Heart left ventricle (tissue), 13 donors: ENCODE data around the gene PARD3B.

Source experiments
- CTCF ChIP-seq, 12 donors: fragments of 200-600 bp; sonication (generic) in 4 of 12; IDR thresholded peaks; one replicate each; pipeline versions ENCODE4 v1.5.0 to v1.8.0; 2018 to 2022; ENCODE audit warnings: antibody characterized with exemption in 12 of 12, mild to moderate bottlenecking in 5 of 12
- POLR2A ChIP-seq, 2 donors: fragments of 450-650 bp; IDR thresholded peaks; one replicate each; pipeline ENCODE4 v1.6.1; 2017; ENCODE audit warnings: antibody characterized with exemption in 2 of 2, mild to moderate bottlenecking in 2 of 2, moderate library complexity in 2 of 2
- donor health status: ischemic (EF 13 %, LVEDD 7.1; RV severe dilation, severe dysfunction).
- donor health status: DM: no; HTN: yes; CAD: no.
- donor health status: DM: no; HTN: no; CAD: no.
- donor health status: ischemic (EF 25% LVEDD 6.9; RV normal size, moderate dysfunction).
- donor health status: ischemic (EF 25% LVEDD 5.7; RV mildly dilated, moderate dysfunction).
- donor health status: ischemic (EF 35%, LVEDD 5.7; RV mildly dilated, moderate dysfunction).
- donor health status: nonischemic (EF 11% LVEDD 7.7; RV severe dilation, severe dysfunction).
- donor health status: DM: yes; HTN: yes; CAD: no.
- donor health status: PGD.
- donor health status: ischemic (EF 29% LVEDD 5.4; RV normal size, mild dysfunction).
- donor health status: nonischemic (EF 23%, LVEDD 6.1; RV moderate dilation, normal function).

DNA sequence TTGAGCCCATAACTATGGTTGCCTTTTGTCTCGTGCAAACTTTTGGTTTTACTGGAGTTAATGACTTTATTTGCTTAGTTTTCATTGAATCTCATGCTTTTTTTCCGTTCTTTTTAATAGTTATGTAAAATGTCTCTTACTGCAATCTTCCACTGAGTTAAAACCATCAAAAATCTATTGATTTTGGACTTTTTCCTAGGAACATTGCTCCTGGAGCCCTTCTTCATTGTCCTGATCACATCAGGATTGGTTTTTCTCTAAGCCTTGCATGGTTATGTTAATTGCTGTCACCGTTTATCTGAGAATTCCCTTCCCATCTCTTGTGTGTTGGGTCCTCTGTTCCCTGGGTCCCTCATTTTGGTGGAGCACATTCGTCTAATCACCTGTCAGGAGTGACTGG, 125.5 kb downstream of the PARD3B start:
- TF ChIP-seq CTCF (IDR thresholded peaks at IDR 0.05) (no peak), POLR2A (IDR thresholded peaks at IDR 0.05) (no peak)
